CD4-positive, alpha-beta T cell treated with Interferon alpha-2 for 1 hour (primary cell): ENCODE measurements around the gene MAX.
"Not testable (repeated sequence)": the region's sequence is repeated elsewhere in the genome, so short reads cannot be mapped to it uniquely, and the experiment has no call there.

Experiments
- DNase-seq, 2 donors: peaks; one replicate each; pipeline ENCODE4 v3.0.0-alpha.2; 2020 to 2022

MAX gene

GRCh38 chr14:65032319-65032718 lies 70.0 kb downstream of the MAX start:
- no peak for DNase-seq

- DNase-seq, result not testable (repeated sequence)
Observed at GRCh38 chr14:65031321-65031720, 71.0 kb downstream of the MAX start.

DNA sequence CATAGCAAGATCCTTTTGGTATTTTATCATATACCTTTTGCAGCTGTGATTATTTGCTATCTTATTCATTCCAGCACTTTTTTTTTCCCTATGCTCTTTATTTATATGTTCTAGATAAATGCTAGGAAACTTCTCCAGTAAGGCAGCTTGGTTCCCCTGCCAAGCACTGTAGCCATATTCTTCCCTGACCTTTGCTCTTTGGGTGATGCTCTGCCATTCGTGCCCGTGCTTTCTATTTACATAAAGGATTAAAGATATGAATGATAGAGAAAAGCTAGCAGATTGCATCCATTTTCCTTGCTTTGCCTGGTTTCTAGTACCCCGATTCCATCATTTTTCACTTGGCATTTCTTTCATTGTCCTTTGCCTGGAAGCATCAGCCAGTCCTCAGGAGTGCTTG lies 73.4 kb downstream of the MAX start:
- DNase-seq, result no peak

GRCh38 chr14:65027127-65027799 lies 75.1 kb downstream of the MAX start:
- no peak for DNase-seq

- no peak for DNase-seq
Observed at GRCh38 chr14:65026526-65026925, 75.8 kb downstream of the MAX start.

GRCh38 chr14:65025818-65026217 lies 76.5 kb downstream of the MAX start:
- DNase-seq, result no peak
